Esophagus (tissue), 2 donors: ENCODE results near the gene PRUNE2. TPM values are rescaled to one million over a fixed set of nuclear protein-coding genes. Genes with fewer than 3 reads are reported as not detected.
A peak's percentile ranks its signal among the peaks of the same experiment; 100 is the strongest.

Experiments
- H3K27ac ChIP-seq, 2 donors: one replicate each; pipeline ENCODE4 v1.5.1; 2013; ENCODE audit warnings: low read depth in 2 of 2, mild to moderate bottlenecking in 2 of 2, inconsistent platforms in 1 of 2, low read length in 1 of 2, moderate library complexity in 1 of 2
- H3K27me3 ChIP-seq, 2 donors: one replicate each; pipeline ENCODE4 v1.6.1; 2013; ENCODE audit warnings: low read length in 2 of 2, control low read depth in 1 of 2, mild to moderate bottlenecking in 1 of 2; ENCODE audit not compliant: insufficient read depth in 2 of 2, control insufficient read depth in 1 of 2
- H3K36me3 ChIP-seq, 2 donors: one replicate each; pipeline ENCODE4 v1.6.1; 2013; ENCODE audit warnings: low read length in 1 of 2; ENCODE audit not compliant: control insufficient read depth in 2 of 2, insufficient read depth in 2 of 2
- H3K4me1 ChIP-seq, 2 donors: one replicate each; pipeline ENCODE4 v1.6.1; 2013; ENCODE audit warnings: low read length in 1 of 2; ENCODE audit not compliant: control insufficient read depth in 2 of 2, insufficient read depth in 2 of 2
- H3K4me3 ChIP-seq, 2 donors: one replicate each; pipeline ENCODE4 v1.5.1; 2013; ENCODE audit warnings: low read length in 2 of 2, mild to moderate bottlenecking in 2 of 2, low read depth in 1 of 2, moderate library complexity in 1 of 2
- H3K9me3 ChIP-seq, 2 donors: one replicate each; pipeline ENCODE4 v1.6.1; 2013; ENCODE audit warnings: mild to moderate bottlenecking in 2 of 2, low read depth in 1 of 2, low read length in 1 of 2, moderate library complexity in 1 of 2; ENCODE audit not compliant: control insufficient read depth in 2 of 2, insufficient read depth in 1 of 2
- WGBS, 2 donors: extraction: QIAGEN DNeasy Blood & Tissue Kit; methylation state at CpG; one replicate each; pipeline ENCODE4 v1.1.7; 2013; 5-methylcytosine and 5-hydroxymethylcytosine counted together
- polyA plus RNA-seq, 2 donors: library from polyadenylated mRNA; stranded (reverse); fragments of 200-250 nt; gene quantifications; one replicate each; pipeline ENCODE4 v1.2.3, GENCODE V29; 2013
- donor health status: healthy with polysubstance abuse.
- donor health status: Bipolar disorder and iron deficiency.

PRUNE2 gene
- polyA plus RNA-seq, 2 donors: 8.1 to 40.7 TPM

DNA sequence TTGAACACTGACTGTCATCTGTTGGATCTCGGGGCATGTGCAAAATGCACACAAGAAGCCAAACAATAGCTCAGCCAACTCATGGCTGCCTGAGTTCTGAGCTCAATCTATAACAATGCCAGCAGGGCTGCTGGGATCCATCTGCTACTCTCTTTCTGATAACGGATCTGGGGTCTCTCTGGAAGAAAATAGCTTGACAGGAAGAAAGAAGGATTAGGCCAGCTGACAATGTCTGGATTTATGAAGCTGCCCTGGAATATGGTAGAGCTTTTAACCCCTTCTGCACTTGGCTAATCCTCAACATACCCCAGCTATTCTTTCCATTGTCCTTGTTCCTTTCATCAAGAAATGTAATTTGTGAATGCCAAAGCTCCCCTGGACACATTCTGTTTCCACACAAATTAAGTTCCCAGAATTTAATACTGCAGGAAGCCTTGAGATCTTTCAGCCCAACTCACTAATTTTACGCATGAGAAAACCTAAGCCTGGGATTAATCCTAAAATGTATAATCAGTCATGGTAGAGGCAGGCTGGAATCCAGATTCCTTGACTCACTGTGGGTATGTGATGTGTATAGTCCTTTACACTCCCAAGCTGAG is 204.4 kb downstream of the PRUNE2 start:
- H3K27ac ChIP-seq: no peak overlapping the region
- H3K4me1 ChIP-seq: no peaks in the 10 kb centered on the region
- H3K9me3 ChIP-seq: no peaks in the 10 kb centered on the region
- no peak overlapping the region for H3K4me3 ChIP-seq
- no peaks in the 10 kb centered on the region for H3K36me3 ChIP-seq
- WGBS, 2 donors: 25 to 48% methylated on average over 3 of the region's 3 CpGs
- no peaks in the 10 kb centered on the region for H3K27me3 ChIP-seq

DNA sequence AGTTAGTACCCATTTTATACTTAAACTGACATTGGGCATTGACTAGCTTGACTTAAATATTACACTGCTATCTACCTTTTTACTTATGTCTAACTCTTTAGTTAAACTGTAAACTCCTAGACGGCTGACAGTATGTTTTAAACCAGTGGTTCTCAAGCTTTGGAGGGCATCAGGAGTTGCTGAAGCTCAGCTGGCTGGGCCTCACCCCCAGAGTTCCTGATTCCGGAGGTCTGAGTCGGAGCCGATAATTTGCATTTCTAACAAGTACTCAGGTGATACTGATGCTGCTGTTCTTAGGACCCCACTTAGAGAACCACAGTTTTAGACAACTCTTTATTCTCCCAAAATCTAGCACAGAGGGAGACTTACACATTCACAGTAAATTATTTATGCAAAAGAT is 205.0 kb downstream of the PRUNE2 start:
- WGBS, 2 donors: 87 to 92% methylated on average over 4 of the region's 4 CpGs
- Histone ChIP-seq H3K27ac (no peak overlapping the region), H3K4me1 (no peaks in the 10 kb centered on the region), H3K4me3 (no peak overlapping the region), H3K27me3 (no peaks in the 10 kb centered on the region), H3K36me3 (no peaks in the 10 kb centered on the region), H3K9me3 (no peaks in the 10 kb centered on the region)

DNA sequence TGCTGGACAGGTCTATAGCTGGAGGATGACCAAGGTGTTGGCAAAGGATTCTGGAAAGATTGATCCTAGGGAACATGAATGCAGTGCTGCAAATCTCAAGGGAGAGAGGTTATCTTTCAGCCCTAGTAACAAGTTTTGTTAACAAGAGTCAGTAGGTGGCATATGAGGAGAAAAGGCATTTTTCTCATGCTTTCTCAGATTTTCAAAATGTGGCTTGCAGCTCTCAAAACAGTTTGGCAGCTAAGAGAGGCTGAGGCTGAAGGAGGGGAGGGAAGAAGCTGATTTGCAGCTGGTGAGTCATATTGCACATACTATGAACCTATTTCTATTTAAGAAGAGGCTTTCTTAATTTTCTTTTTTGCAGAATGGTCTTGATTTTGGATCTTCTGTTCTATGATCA is 205.9 kb downstream of the PRUNE2 start:
- Histone ChIP-seq H3K27me3 (no peaks in the 10 kb centered on the region), H3K36me3 (no peaks in the 10 kb centered on the region), H3K27ac (no peak overlapping the region), H3K4me1 (no peaks in the 10 kb centered on the region), H3K9me3 (no peaks in the 10 kb centered on the region), H3K4me3 (no peak overlapping the region)

DNA sequence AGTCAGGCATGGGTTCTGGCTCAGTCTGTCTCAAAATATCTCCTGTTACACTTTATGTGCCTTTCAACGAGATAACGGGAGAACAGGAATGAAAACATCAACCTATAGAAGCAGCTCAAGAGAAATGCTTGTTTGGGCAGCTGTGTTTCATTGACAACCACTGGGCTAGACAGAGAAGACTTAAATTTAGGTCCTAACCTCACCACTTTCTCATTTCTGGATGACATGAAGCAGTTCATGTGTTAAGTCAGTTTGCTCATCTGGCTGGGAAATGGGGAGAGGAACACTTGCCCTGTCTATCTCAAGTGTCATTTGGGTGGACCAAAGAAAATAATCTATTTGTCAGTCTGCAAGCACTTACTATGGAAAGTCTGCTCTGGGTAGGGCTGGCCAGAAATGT is 208.4 kb downstream of the PRUNE2 start:
- no peak overlapping the region for H3K27ac ChIP-seq
- H3K27me3 ChIP-seq: no peaks in the 10 kb centered on the region
- no peaks in the 10 kb centered on the region for H3K9me3 ChIP-seq
- H3K4me1 ChIP-seq: no peaks in the 10 kb centered on the region
- no peak overlapping the region for H3K4me3 ChIP-seq
- no peaks in the 10 kb centered on the region for H3K36me3 ChIP-seq
- WGBS, 2 donors: 54 to 55% methylated on average over 2 of the region's 2 CpGs

DNA sequence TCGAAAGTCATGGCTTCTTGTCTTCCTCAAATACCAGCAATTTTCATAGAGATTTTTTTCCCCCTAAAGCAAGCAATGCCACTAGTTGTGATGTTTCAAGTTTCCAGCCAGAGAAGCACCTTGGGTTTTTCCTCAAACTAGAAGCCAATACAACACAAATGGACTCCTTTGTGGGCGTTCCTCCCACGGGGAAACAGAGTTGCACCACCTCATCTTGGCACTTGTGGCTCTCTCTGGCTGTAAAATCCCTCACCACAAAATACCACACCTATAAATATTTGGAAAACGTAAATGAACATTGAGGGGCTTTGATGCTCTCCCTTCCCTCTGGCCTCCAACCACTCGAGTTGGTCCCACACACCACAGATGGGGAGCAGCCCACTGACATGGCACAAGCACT is 208.8 kb downstream of the PRUNE2 start:
- Histone ChIP-seq H3K9me3 (no peaks in the 10 kb centered on the region), H3K4me1 (no peaks in the 10 kb centered on the region), H3K4me3 (no peak overlapping the region), H3K36me3 (no peaks in the 10 kb centered on the region), H3K27ac (no peak overlapping the region), H3K27me3 (no peaks in the 10 kb centered on the region)
- 53 to 54% methylated on average over 5 of the region's 5 CpGs for WGBS, 2 donors

DNA sequence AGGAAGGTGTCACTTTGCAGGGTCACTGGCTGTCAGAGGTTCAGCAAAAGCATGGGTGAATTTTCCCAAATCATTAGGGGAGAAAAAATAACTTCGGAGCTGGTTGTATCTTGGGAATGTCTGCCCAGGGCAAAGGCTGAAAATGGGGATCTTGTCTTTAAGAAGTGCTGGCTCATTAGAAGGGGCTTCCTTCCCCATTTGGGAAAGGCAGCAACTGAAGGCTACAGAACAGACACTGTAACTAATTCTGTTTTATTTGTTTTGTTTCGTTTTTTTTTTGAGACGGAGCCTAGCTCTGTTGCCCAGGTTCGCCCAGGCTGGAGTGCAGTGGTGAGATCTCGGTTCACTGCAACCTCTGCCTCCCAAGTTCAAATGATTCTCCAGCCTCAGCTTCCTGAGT is 212.0 kb downstream of the PRUNE2 start:
- Histone ChIP-seq H3K4me1 (peaks cover 0 to 3% of the 10 kb centered on the region in 2 donors), H3K27ac (no peak overlapping the region), H3K27me3 (no peaks in the 10 kb centered on the region), H3K36me3 (no peaks in the 10 kb centered on the region), H3K4me3 (no peak overlapping the region), H3K9me3 (no peaks in the 10 kb centered on the region)
- 79 to 81% methylated on average over 5 of the region's 5 CpGs for WGBS, 2 donors

DNA sequence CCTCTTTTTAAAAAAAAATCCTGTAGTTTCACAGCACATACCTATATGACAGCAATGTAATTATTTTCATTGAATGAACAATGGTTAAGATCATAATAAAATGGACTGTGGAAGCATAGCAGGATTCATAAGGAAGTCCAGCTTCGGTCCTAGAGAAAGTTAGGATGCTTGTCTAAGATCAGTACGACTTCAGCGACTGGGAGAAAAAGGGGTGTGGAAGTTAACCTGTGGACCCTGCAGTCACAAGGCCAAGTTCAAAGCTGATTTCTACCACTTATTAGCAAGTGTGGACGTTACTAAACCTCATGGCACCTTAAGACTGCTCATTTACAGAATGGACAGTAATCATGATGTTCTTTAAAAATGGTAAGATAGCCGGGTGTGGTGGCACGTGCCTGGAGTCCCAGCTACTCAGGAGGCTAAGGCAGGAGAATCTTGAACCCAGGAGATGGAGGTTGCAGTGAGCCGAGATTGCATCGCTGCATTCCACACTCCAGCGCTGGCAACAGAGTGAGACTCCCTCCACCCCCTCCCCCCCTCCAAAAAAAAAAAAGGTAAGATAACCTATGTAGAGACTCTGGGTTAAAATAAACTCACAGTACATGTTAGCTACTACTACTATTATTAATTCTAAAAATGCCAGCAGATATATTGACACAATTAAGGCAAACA is 213.3 kb downstream of the PRUNE2 start:
- 73% methylated on average over 9 of the region's 9 CpGs for WGBS, 2 donors
- H3K4me3 ChIP-seq: no peak overlapping the region
- H3K27ac ChIP-seq: no peak overlapping the region
- H3K4me1 ChIP-seq: peaks cover 0 to 3% of the 10 kb centered on the region in 2 donors
- H3K27me3 ChIP-seq: no peaks in the 10 kb centered on the region
- no peaks in the 10 kb centered on the region for H3K9me3 ChIP-seq
- no peaks in the 10 kb centered on the region for H3K36me3 ChIP-seq

DNA sequence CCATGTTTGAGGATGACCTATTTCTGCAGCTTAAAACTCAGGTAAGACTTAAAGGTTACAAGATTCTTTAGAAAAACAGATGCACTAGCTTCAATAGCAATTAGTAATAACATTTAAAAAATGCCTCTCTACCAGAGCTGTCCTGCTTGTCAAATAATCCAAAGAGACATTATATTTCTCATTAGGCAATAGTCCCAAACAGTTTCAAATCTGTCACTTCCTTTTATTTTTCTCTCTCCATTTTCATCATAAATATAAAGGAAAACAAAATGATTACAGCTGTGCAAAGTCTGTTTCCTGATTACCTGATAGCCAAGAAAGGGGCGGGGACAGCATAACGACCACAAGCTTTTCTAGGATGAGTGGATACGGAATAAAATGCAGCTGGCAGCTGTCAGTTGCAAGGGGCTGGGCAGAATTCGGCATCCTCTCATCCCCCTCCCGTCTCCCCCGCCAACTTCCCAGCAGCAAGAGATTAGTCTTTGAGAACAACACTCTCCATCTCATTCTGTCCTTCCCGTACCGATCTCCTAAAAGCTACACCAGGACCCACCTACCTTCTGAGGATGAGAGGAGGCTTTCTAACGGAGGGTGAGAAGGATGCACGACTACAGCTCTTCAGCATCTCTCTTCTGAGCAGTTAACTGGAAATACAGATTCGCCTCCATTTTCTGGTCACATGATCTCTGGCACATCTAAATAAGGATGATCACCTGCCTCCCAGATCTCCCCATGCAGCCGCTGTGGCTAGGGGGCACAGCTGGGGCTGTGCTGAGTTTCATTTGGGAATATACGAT is 214.2 kb downstream of the PRUNE2 start:
- no peaks in the 10 kb centered on the region for H3K9me3 ChIP-seq
- no peaks in the 10 kb centered on the region for H3K27me3 ChIP-seq
- H3K27ac ChIP-seq: no peak overlapping the region
- WGBS, 2 donors: 10 to 14% methylated on average over 13 of the region's 13 CpGs
- H3K4me1 ChIP-seq: peaks cover 0 to 3% of the 10 kb centered on the region in 2 donors
- peak overlapping the region in 1 of 2 donors; percentile 18 for H3K4me3 ChIP-seq
- H3K36me3 ChIP-seq: no peaks in the 10 kb centered on the region

DNA sequence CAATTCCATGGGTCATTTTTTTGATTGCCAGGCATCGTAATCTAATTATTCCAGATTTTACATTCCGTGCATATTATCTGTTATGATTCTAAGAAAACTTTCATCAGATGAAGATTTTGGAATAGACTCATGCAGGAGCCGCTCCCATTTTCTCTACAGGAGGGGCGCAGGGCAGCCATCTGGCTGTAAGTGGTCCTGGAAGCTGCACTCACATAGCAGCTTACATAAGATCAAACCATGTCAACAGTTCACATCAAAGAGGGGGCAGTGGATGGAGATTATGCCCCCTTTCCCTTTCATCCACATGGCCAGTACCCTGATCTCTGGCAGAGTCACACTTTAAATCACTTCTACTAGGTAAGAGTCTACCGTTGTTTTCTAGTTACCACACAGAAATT is 214.9 kb downstream of the PRUNE2 start:
- no peak overlapping the region for H3K4me3 ChIP-seq
- no peaks in the 10 kb centered on the region for H3K27me3 ChIP-seq
- H3K9me3 ChIP-seq: no peaks in the 10 kb centered on the region
- no peak overlapping the region for H3K27ac ChIP-seq
- 80 to 81% methylated on average over 5 of the region's 5 CpGs for WGBS, 2 donors
- peaks cover 0 to 3% of the 10 kb centered on the region in 2 donors for H3K4me1 ChIP-seq
- H3K36me3 ChIP-seq: no peaks in the 10 kb centered on the region
